Coronary artery (tissue), 2 donors: ENCODE data around the gene CCDC33.
A peak's percentile ranks its signal among the peaks of the same experiment; 100 is the strongest.

Experiments
- DNase-seq: peaks from one replicate; pipeline ENCODE4 v3.0.0-alpha.2; 2017; ENCODE audit warnings: low spot score
- H3K27ac ChIP-seq, 2 donors: fragments of 200-600 bp; sonication (generic); one replicate each; pipeline ENCODE4 v1.5.1; 2016 to 2019
- H3K4me3 ChIP-seq: fragments of 200-600 bp; sonication (generic); 2 replicates; pipeline ENCODE4 v1.5.1; 2016; ENCODE audit warnings: mild to moderate bottlenecking, moderate library complexity
- CTCF ChIP-seq: fragments of 200-600 bp; sonication (generic); IDR thresholded peaks from one replicate; pipeline ENCODE4 v1.5.1; 2019; ENCODE audit warnings: antibody characterized with exemption

CCDC33 gene

GRCh38 chr15:74303741-74304309, 67.7 kb downstream of the CCDC33 start:
- no peak for TF ChIP-seq CTCF
- DNase-seq, result no peak
- no peak overlapping the region for H3K27ac ChIP-seq
- H3K4me3 ChIP-seq, result no peak overlapping the region

DNA sequence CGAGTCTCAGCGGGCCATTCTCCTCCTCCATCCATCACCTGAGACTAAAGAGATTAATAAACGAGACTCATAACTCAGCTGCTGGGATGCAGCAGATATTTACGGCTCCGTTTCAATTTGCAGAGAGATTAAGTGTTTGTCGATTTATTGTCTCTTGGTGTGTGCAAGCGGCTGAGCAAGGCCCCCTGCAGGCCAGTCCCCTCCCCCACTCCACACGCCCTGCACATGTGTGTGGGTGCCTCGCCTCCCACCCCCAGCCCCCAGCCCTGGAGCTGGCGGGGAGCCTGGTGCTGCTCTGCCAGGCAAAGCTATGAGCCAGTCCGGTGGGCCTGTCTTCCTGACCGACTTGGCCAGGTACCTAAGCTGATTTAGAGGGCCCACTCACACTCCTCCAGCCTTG, 68.3 kb downstream of the CCDC33 start:
- Histone ChIP-seq H3K27ac (no peak overlapping the region), H3K4me3 (no peak overlapping the region)
- DNase-seq, result no peak
- no peak for TF ChIP-seq CTCF

GRCh38 chr15:74305687-74306086, 69.6 kb downstream of the CCDC33 start:
- Histone ChIP-seq H3K27ac (no peak overlapping the region), H3K4me3 (no peak overlapping the region)
- TF ChIP-seq CTCF, result no peak
- no peak for DNase-seq

DNA sequence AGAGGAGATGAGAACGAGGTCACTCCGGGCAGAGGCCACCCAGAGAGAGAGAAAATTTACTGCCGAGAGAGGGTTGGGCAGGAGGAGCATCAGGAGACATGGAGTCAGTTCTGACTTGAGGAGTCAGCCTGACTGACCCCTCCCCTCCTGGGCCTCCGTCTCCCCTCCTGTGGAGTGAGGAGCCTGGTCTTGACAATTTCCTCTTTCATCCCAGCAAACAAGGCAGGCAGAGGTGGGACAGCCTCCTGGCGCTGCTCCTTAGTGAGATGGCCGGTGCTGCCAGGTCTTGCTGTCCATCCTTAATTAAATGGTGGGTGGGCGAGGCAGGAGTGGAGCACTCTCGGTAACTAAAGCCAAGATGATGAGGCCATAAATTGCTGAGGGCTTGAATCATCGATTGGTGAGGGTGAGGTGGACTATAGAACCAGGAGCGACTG, 70.7 kb downstream of the CCDC33 start:
- Histone ChIP-seq H3K4me3 (no peak overlapping the region), H3K27ac (no peak overlapping the region)
- no peak for TF ChIP-seq CTCF
- DNase-seq, result no peak

GRCh38 chr15:74307827-74308811, 72.0 kb downstream of the CCDC33 start:
- no peak for DNase-seq
- TF ChIP-seq CTCF, result peak; percentile 82
- H3K4me3 ChIP-seq, result no peak overlapping the region
- no peak overlapping the region for H3K27ac ChIP-seq

- Histone ChIP-seq H3K4me3 (no peak overlapping the region), H3K27ac (no peak overlapping the region)
- no peak for TF ChIP-seq CTCF
- no peak for DNase-seq
These were observed 75.8 kb downstream of the CCDC33 start for GRCh38 chr15:74311734-74312444.
